HCT116 (cell line): ENCODE results near the gene GPANK1.

Experiments used
- ATF3 ChIP-seq: IDR thresholded peaks from 2 replicates; pipeline ENCODE4 v1.6.1; 2012
- EGR1 ChIP-seq: IDR thresholded peaks from 2 replicates; pipeline ENCODE4 v1.6.1; 2012; ENCODE audit warnings: low read depth
- ELF1 ChIP-seq: IDR thresholded peaks from 2 replicates; pipeline ENCODE4 v1.6.1; 2012; ENCODE audit warnings: low read depth, borderline replicate concordance
- EZH2 ChIP-seq: fragments of 200-600 bp; sonication (generic); IDR thresholded peaks from 2 replicates; pipeline ENCODE4 v1.6.1; 2017; ENCODE audit warnings: antibody characterized with exemption, mixed run types
- EZH2phosphoT487 ChIP-seq: fragments of 200-600 bp; IDR thresholded peaks from 2 replicates; pipeline ENCODE4 v1.6.1; 2018; ENCODE audit warnings: antibody characterized with exemption, borderline replicate concordance
- FOSL1 ChIP-seq: IDR thresholded peaks from 2 replicates; pipeline ENCODE4 v1.6.1; 2012; ENCODE audit warnings: low read depth
- POLR2A ChIP-seq: IDR thresholded peaks from 2 replicates; pipeline ENCODE4 v1.7.0; 2011; ENCODE audit warnings: borderline replicate concordance; ENCODE audit not compliant: insufficient read depth, insufficient read length; ENCODE audit errors: extremely low read depth
- POLR2AphosphoS5 ChIP-seq: IDR thresholded peaks from 2 replicates; pipeline ENCODE4 v1.6.1; 2011; ENCODE audit warnings: mild to moderate bottlenecking, low read depth, low read length, moderate library complexity
- RAD21 ChIP-seq: IDR thresholded peaks from 2 replicates; pipeline ENCODE4 v1.6.1; 2012; ENCODE audit warnings: low read depth, mild to moderate bottlenecking
- REST ChIP-seq: IDR thresholded peaks from 2 replicates; pipeline ENCODE4 v1.6.1; 2012; ENCODE audit warnings: low read depth
- SIN3A ChIP-seq: IDR thresholded peaks from 2 replicates; pipeline ENCODE4 v1.6.1; 2012; ENCODE audit warnings: low read depth
- TCF7L2 ChIP-seq: IDR thresholded peaks from 2 replicates; pipeline ENCODE4 v1.7.0; 2011; ENCODE audit warnings: borderline replicate concordance, inconsistent platforms; ENCODE audit not compliant: insufficient read depth, insufficient read length; ENCODE audit errors: extremely low read depth
- TF ChIP-seq, protein P1 (sequence below), 3 experiments: fragments of 200-600 bp in 1 of 3; sonication (generic) in 1 of 3; IDR thresholded peaks in 2 of 3; conservative IDR thresholded peaks in 1 of 3; 2 replicates each; pipeline ENCODE4 v1.5.1; 2012 to 2017; ENCODE audit warnings: low read depth in 2 of 3, low read length in 2 of 3, antibody characterized with exemption in 1 of 3, borderline replicate concordance in 1 of 3, control low read depth in 1 of 3, mild to moderate bottlenecking in 1 of 3, mixed read lengths in 1 of 3, mixed run types in 1 of 3, moderate library complexity in 1 of 3; ENCODE audit not compliant: insufficient read depth in 1 of 3

DNA sequence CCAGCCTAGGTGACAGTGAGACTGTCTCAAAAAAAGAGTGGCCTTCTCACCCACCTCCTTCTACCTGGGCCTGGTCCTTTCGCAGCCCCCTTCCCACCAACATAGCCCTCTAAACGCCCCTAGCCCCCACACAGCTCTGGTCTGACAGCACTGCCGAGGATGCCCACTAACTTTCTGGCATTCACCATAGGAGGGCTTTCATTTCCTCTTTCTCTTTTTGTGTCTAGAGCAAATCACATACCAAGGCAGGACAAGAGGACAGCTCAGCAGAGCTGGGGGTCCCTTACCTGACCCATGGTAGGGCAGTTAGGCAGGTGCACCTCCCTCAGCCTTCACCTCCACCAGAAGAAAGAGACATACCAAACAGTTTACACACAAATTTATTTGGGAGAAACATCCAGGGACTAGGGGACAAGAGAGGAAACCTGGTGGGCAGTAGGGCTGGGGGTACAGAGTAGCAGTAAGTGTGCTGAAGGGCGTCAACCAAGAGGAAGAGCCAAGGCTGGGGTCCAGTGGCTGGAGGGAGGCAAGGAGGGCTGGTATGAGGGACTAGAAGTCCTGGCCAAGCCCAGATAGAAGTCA is 11.6 kb upstream of the GPANK1 start:
- TF ChIP-seq, protein P1, sequence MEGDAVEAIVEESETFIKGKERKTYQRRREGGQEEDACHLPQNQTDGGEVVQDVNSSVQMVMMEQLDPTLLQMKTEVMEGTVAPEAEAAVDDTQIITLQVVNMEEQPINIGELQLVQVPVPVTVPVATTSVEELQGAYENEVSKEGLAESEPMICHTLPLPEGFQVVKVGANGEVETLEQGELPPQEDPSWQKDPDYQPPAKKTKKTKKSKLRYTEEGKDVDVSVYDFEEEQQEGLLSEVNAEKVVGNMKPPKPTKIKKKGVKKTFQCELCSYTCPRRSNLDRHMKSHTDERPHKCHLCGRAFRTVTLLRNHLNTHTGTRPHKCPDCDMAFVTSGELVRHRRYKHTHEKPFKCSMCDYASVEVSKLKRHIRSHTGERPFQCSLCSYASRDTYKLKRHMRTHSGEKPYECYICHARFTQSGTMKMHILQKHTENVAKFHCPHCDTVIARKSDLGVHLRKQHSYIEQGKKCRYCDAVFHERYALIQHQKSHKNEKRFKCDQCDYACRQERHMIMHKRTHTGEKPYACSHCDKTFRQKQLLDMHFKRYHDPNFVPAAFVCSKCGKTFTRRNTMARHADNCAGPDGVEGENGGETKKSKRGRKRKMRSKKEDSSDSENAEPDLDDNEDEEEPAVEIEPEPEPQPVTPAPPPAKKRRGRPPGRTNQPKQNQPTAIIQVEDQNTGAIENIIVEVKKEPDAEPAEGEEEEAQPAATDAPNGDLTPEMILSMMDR (IDR thresholded peaks at IDR 0.05 in 2 of 3, conservative IDR thresholded peaks at IDR 0.05 in 1 of 3; ENCODE audit: borderline replicate concordance in 1 of 3, insufficient read depth in 1 of 3, low read depth in 2 of 3, low read length in 2 of 3): no peak
- TF ChIP-seq POLR2AphosphoS5 (no peak), ATF3 (no peak), EZH2phosphoT487 (no peak), ELF1 (no peak), POLR2A (no peak), SIN3A (no peak), RAD21 (no peak), FOSL1 (no peak), EGR1 (no peak), EZH2 (no peak), REST (no peak), TCF7L2 (no peak)
